Measurements from ENCODE around the gene FOXC2. TPM values are rescaled to one million over a fixed set of nuclear protein-coding genes. Genes with fewer than 3 reads are reported as not detected.
"Not testable (repeated sequence)": the region's sequence is repeated elsewhere in the genome, so short reads cannot be mapped to it uniquely, and the experiment has no call there.

Gene FOXC2
- total and polyA plus RNA-seq, 2 donors (not counting 1 experiment from before 2014, with no cell fraction given) = not detected

- no peak overlapping the region for H2AFZ ChIP-seq (ENCODE audit: insufficient read depth, low read depth, low read length, poor library complexity, severe bottlenecking)
- H3K36me3 ChIP-seq (replicated peaks in 1 of 2; ENCODE audit: control extremely low read depth in 1 of 2, control insufficient read depth in 1 of 2, extremely low read depth in 1 of 2, insufficient read depth in 2 of 2, low read length in 1 of 2) = no peaks in the 10 kb centered on the region
- ATAC-seq (ENCODE audit: low read depth) = no peak
- H3K79me2 ChIP-seq (ENCODE audit: control insufficient read depth, insufficient read depth, low read length) = no peaks in the 10 kb centered on the region
- H3K4me1 Mint-ChIP-seq = no peaks in the 10 kb centered on the region
- intact Hi-C loops (cut with micrococcal nuclease) = no loop called here
- WGBS (ENCODE audit: insufficient coverage) = 90% methylated on average over 6 of the region's 10 CpGs
- CTCF ChIA-PET = no interaction called here
- no peaks in the 10 kb centered on the region for H3K9me3 ChIP-seq (ENCODE audit: control extremely low read depth in 1 of 3, control insufficient read depth in 2 of 3, insufficient read depth in 1 of 3, low read length in 2 of 3)
- H3K4me3 ChIP-seq (ENCODE audit: control extremely low read depth in 1 of 5, extremely low read depth in 1 of 5, insufficient read depth in 1 of 5, low read depth in 2 of 5, low read length in 4 of 5) = no peak overlapping the region
- no peaks in the 10 kb centered on the region for H4K20me1 ChIP-seq (ENCODE audit: control insufficient read depth, insufficient read depth, low read length, poor library complexity, severe bottlenecking)
- no peak for DNase-seq
- no peaks in the 10 kb centered on the region for H3K4me1 ChIP-seq (ENCODE audit: control insufficient read depth in 2 of 2, insufficient read depth in 2 of 2, low read length in 2 of 2)
- peaks cover 0 to 18% (median 4%) of the 10 kb centered on the region in 4 experiments for H3K27me3 ChIP-seq (replicated peaks in 1 of 4; ENCODE audit: control extremely low read depth in 1 of 4, control insufficient read depth in 3 of 4, insufficient read depth in 4 of 4, low read length in 3 of 4)
- H3K27ac Mint-ChIP-seq = no peak overlapping the region
- H3K4me3 Mint-ChIP-seq = no peak overlapping the region
- TF ChIP-seq CTCF (IDR thresholded peaks at IDR 0.05) (no peak), EZH2 (IDR thresholded peaks at IDR 0.05; ENCODE audit: borderline replicate concordance, insufficient read depth, low read depth, low read length, poor library complexity, severe bottlenecking) (no peak)
- no peak overlapping the region for H3K9ac ChIP-seq (ENCODE audit: low read length)
- peaks cover 33% of the 10 kb centered on the region for H3K27me3 Mint-ChIP-seq
- no peak overlapping the region for H3K27ac ChIP-seq (ENCODE audit: low read length in 2 of 2)
- POLR2A ChIA-PET = no interaction called here
- no peak overlapping the region for H3K4me2 ChIP-seq (replicated peaks; ENCODE audit: low read depth, low read length, poor library complexity, severe bottlenecking)
- H3K9me3 Mint-ChIP-seq (ENCODE audit: insufficient read depth) = no peaks in the 10 kb centered on the region
These were observed 19.4 kb downstream of the FOXC2 start for GRCh38 chr16:86585821-86586611.

- no peak for DNase-seq
- no peak for TF ChIP-seq CTCF (IDR thresholded peaks at IDR 0.05)
- TF ChIP-seq EZH2 (IDR thresholded peaks at IDR 0.05; ENCODE audit: borderline replicate concordance, insufficient read depth, low read depth, low read length, poor library complexity, severe bottlenecking) = no peak
- no peaks in the 10 kb centered on the region for H3K79me2 ChIP-seq (ENCODE audit: control insufficient read depth, insufficient read depth, low read length)
- no peaks in the 10 kb centered on the region for H3K9me3 ChIP-seq (ENCODE audit: control extremely low read depth in 1 of 3, control insufficient read depth in 2 of 3, insufficient read depth in 1 of 3, low read length in 2 of 3)
- H3K4me2 ChIP-seq (replicated peaks; ENCODE audit: low read depth, low read length, poor library complexity, severe bottlenecking) = no peak overlapping the region
- H3K4me1 ChIP-seq (ENCODE audit: control insufficient read depth in 2 of 2, insufficient read depth in 2 of 2, low read length in 2 of 2) = no peaks in the 10 kb centered on the region
- H2AFZ ChIP-seq (ENCODE audit: insufficient read depth, low read depth, low read length, poor library complexity, severe bottlenecking) = no peak overlapping the region
- no peak overlapping the region for H3K4me3 Mint-ChIP-seq
- no peak overlapping the region for H3K4me3 ChIP-seq (ENCODE audit: control extremely low read depth in 1 of 5, extremely low read depth in 1 of 5, insufficient read depth in 1 of 5, low read depth in 2 of 5, low read length in 4 of 5)
- no peak for ATAC-seq (ENCODE audit: low read depth)
- WGBS (ENCODE audit: insufficient coverage) = 95% methylated on average over 3 of the region's 3 CpGs
- no peak overlapping the region for H3K27ac ChIP-seq (ENCODE audit: low read length in 2 of 2)
- H3K27me3 Mint-ChIP-seq = peaks cover 32% of the 10 kb centered on the region
- no peaks in the 10 kb centered on the region for H3K36me3 ChIP-seq (replicated peaks in 1 of 2; ENCODE audit: control extremely low read depth in 1 of 2, control insufficient read depth in 1 of 2, extremely low read depth in 1 of 2, insufficient read depth in 2 of 2, low read length in 1 of 2)
- H3K9ac ChIP-seq (ENCODE audit: low read length) = no peak overlapping the region
- H3K27ac Mint-ChIP-seq = no peak overlapping the region
- H3K4me1 Mint-ChIP-seq = no peaks in the 10 kb centered on the region
- no peaks in the 10 kb centered on the region for H3K9me3 Mint-ChIP-seq (ENCODE audit: insufficient read depth)
- intact Hi-C loops (cut with micrococcal nuclease) = no loop called here
- H4K20me1 ChIP-seq (ENCODE audit: control insufficient read depth, insufficient read depth, low read length, poor library complexity, severe bottlenecking) = no peaks in the 10 kb centered on the region
- POLR2A ChIA-PET = no interaction called here
- H3K27me3 ChIP-seq (replicated peaks in 1 of 4; ENCODE audit: control extremely low read depth in 1 of 4, control insufficient read depth in 3 of 4, insufficient read depth in 4 of 4, low read length in 3 of 4) = peaks cover 0 to 17% (median 4%) of the 10 kb centered on the region in 4 experiments
- CTCF ChIA-PET = no interaction called here
These were observed 20.9 kb downstream of the FOXC2 start for GRCh38 chr16:86587487-86587886.

GRCh38 chr16:86587955-86588354 is 21.3 kb downstream of the FOXC2 start:
- H3K9me3 ChIP-seq (ENCODE audit: control extremely low read depth in 1 of 3, control insufficient read depth in 2 of 3, insufficient read depth in 1 of 3, low read length in 2 of 3); H3K27ac ChIP-seq (ENCODE audit: low read length in 2 of 2); H3K4me3 Mint-ChIP-seq; H3K4me2 ChIP-seq (replicated peaks; ENCODE audit: low read depth, low read length, poor library complexity, severe bottlenecking); H3K4me1 Mint-ChIP-seq; H3K4me3 ChIP-seq (ENCODE audit: control extremely low read depth in 1 of 5, extremely low read depth in 1 of 5, insufficient read depth in 1 of 5, low read depth in 2 of 5, low read length in 4 of 5); H3K79me2 ChIP-seq (ENCODE audit: control insufficient read depth, insufficient read depth, low read length); ATAC-seq (ENCODE audit: low read depth); H3K27ac Mint-ChIP-seq; H3K4me1 ChIP-seq (ENCODE audit: control insufficient read depth in 2 of 2, insufficient read depth in 2 of 2, low read length in 2 of 2); DNase-seq; H4K20me1 ChIP-seq (ENCODE audit: control insufficient read depth, insufficient read depth, low read length, poor library complexity, severe bottlenecking); CTCF ChIA-PET; H3K36me3 ChIP-seq (replicated peaks in 1 of 2; ENCODE audit: control extremely low read depth in 1 of 2, control insufficient read depth in 1 of 2, extremely low read depth in 1 of 2, insufficient read depth in 2 of 2, low read length in 1 of 2); H2AFZ ChIP-seq (ENCODE audit: insufficient read depth, low read depth, low read length, poor library complexity, severe bottlenecking); intact Hi-C loops (cut with micrococcal nuclease); H3K9ac ChIP-seq (ENCODE audit: low read length); H3K9me3 Mint-ChIP-seq (ENCODE audit: insufficient read depth); POLR2A ChIA-PET: not testable (repeated sequence)
- H3K27me3 ChIP-seq (replicated peaks in 1 of 4; ENCODE audit: control extremely low read depth in 1 of 4, control insufficient read depth in 3 of 4, insufficient read depth in 4 of 4, low read length in 3 of 4) = peaks cover 0 to 15% (median 5%) of the 10 kb centered on the region in 4 experiments
- peaks cover 32% of the 10 kb centered on the region for H3K27me3 Mint-ChIP-seq
- 84% methylated on average over 3 of the region's 3 CpGs for WGBS (ENCODE audit: insufficient coverage)
